Measurements from ENCODE around the gene KCNMA1.

KCNMA1 gene

DNA sequence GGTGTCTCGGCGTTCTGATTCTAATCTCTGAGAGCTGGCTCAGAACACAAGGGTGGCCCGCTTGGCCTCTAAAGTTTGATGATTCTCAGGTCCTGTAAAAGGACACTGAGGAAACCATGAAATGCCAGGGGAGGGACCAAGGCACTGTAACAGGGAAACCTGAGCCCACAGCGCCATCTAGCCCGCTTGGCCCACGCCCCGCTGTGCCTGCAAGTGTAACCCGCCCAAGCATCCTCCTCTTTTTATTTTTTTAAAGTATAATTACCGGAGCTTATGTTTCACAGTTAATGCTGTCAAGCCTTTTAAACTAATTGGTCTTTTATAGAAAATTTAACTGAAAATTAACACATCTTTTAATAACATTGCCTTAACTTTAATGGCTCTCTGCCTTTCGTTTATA is 734.7 kb downstream of the KCNMA1 start:
- Histone ChIP-seq H3K9ac (ENCODE audit: insufficient read length, low read depth) (no peak overlapping the region), H3K4me3 (ENCODE audit: insufficient read length, low read depth) (no peak overlapping the region), H3K9me3 (ENCODE audit: insufficient read depth, low read length) (no peaks in the 10 kb centered on the region), H3K36me3 (ENCODE audit: insufficient read depth, insufficient read length, low read length) (no peaks in the 10 kb centered on the region), H3K27me3 (ENCODE audit: insufficient read depth, insufficient read length) (no peaks in the 10 kb centered on the region), H3K4me1 (ENCODE audit: insufficient read depth, insufficient read length) (no peaks in the 10 kb centered on the region)
- no peak for TF ChIP-seq YY1 (IDR thresholded peaks at IDR 0.05; ENCODE audit: insufficient read depth, insufficient read length)
- TF ChIP-seq ZNF274 (IDR thresholded peaks at IDR 0.05; ENCODE audit: low read depth, low read length) = no peak
- TF ChIP-seq SUZ12 (IDR thresholded peaks at IDR 0.05; ENCODE audit: extremely low read depth, insufficient read depth, insufficient read length) = no peak
- peak; percentile 32 for DNase-seq (ENCODE audit: low read depth, low spot score)

- no peaks in the 10 kb centered on the region; the same call in 1 of the 2 replicates for H3K9me3 ChIP-seq (ENCODE audit: insufficient read depth, low read length)
- H3K4me1 ChIP-seq (ENCODE audit: insufficient read depth, insufficient read length) = no peaks in the 10 kb centered on the region
- no peak for TF ChIP-seq YY1 (IDR thresholded peaks at IDR 0.05; ENCODE audit: insufficient read depth, insufficient read length)
- TF ChIP-seq ZNF274 (IDR thresholded peaks at IDR 0.05; ENCODE audit: low read depth, low read length) = no peak
- TF ChIP-seq SUZ12 (IDR thresholded peaks at IDR 0.05; ENCODE audit: extremely low read depth, insufficient read depth, insufficient read length) = no peak
- DNase-seq (ENCODE audit: low read depth, low spot score) = no peak
- no peaks in the 10 kb centered on the region for H3K36me3 ChIP-seq (ENCODE audit: insufficient read depth, insufficient read length, low read length)
- H3K27me3 ChIP-seq (ENCODE audit: insufficient read depth, insufficient read length) = no peaks in the 10 kb centered on the region
- no peak overlapping the region for H3K4me3 ChIP-seq (ENCODE audit: insufficient read length, low read depth)
- no peak overlapping the region for H3K9ac ChIP-seq (ENCODE audit: insufficient read length, low read depth)
Observed at GRCh38 chr10:76901701-76902100, 735.9 kb downstream of the KCNMA1 start.

DNA sequence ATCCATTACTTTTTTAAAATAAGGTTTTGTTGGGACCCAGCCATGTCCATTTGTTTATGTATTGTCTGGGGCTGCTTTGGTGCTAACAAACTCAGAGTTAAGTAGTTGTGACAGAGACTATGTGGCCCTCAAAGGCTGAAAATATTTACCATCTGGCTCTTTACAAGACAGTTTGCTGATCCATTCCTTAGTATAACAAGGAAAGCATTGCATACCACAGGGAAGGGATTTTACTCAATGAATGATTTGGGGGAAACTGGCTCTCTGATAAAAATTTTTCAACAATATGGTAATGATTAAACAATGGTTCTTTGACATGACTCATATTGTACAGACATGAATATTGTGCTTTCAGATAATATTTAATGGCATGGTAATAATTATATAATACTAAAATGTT is 738.1 kb downstream of the KCNMA1 start:
- Histone ChIP-seq H3K4me1 (ENCODE audit: insufficient read depth, insufficient read length) (no peaks in the 10 kb centered on the region), H3K9ac (ENCODE audit: insufficient read length, low read depth) (no peak overlapping the region), H3K27me3 (ENCODE audit: insufficient read depth, insufficient read length) (no peaks in the 10 kb centered on the region), H3K36me3 (ENCODE audit: insufficient read depth, insufficient read length, low read length) (no peaks in the 10 kb centered on the region), H3K4me3 (ENCODE audit: insufficient read length, low read depth) (no peak overlapping the region), H3K9me3 (ENCODE audit: insufficient read depth, low read length) (no peaks in the 10 kb centered on the region; the same call in 1 of the 2 replicates)
- TF ChIP-seq SUZ12 (IDR thresholded peaks at IDR 0.05; ENCODE audit: extremely low read depth, insufficient read depth, insufficient read length) = no peak
- no peak for TF ChIP-seq ZNF274 (IDR thresholded peaks at IDR 0.05; ENCODE audit: low read depth, low read length)
- TF ChIP-seq YY1 (IDR thresholded peaks at IDR 0.05; ENCODE audit: insufficient read depth, insufficient read length) = no peak
- DNase-seq (ENCODE audit: low read depth, low spot score) = no peak

- H3K4me1 ChIP-seq (ENCODE audit: insufficient read depth, insufficient read length) = no peaks in the 10 kb centered on the region
- no peak overlapping the region for H3K9ac ChIP-seq (ENCODE audit: insufficient read length, low read depth)
- no peaks in the 10 kb centered on the region for H3K36me3 ChIP-seq (ENCODE audit: insufficient read depth, insufficient read length, low read length)
- no peak for TF ChIP-seq SUZ12 (IDR thresholded peaks at IDR 0.05; ENCODE audit: extremely low read depth, insufficient read depth, insufficient read length)
- no peaks in the 10 kb centered on the region for H3K27me3 ChIP-seq (ENCODE audit: insufficient read depth, insufficient read length)
- no peak for DNase-seq (ENCODE audit: low read depth, low spot score)
- no peaks in the 10 kb centered on the region; the same call in 1 of the 2 replicates for H3K9me3 ChIP-seq (ENCODE audit: insufficient read depth, low read length)
- no peak overlapping the region for H3K4me3 ChIP-seq (ENCODE audit: insufficient read length, low read depth)
Observed at GRCh38 chr10:76892766-76893479, 744.7 kb downstream of the KCNMA1 start.

- Histone ChIP-seq H3K9ac (ENCODE audit: insufficient read length, low read depth) (no peak overlapping the region), H3K27me3 (ENCODE audit: insufficient read depth, insufficient read length) (no peaks in the 10 kb centered on the region), H3K36me3 (ENCODE audit: insufficient read depth, insufficient read length, low read length) (no peaks in the 10 kb centered on the region), H3K4me1 (ENCODE audit: insufficient read depth, insufficient read length) (no peaks in the 10 kb centered on the region), H3K9me3 (ENCODE audit: insufficient read depth, low read length) (no peaks in the 10 kb centered on the region), H3K4me3 (ENCODE audit: insufficient read length, low read depth) (no peak overlapping the region)
- TF ChIP-seq ZNF274 (IDR thresholded peaks at IDR 0.05; ENCODE audit: low read depth, low read length) (no peak), SUZ12 (IDR thresholded peaks at IDR 0.05; ENCODE audit: extremely low read depth, insufficient read depth, insufficient read length) (no peak), YY1 (IDR thresholded peaks at IDR 0.05; ENCODE audit: insufficient read depth, insufficient read length) (no peak)
- no peak for DNase-seq (ENCODE audit: low read depth, low spot score)
Observed at GRCh38 chr10:76887223-76888010, 750.2 kb downstream of the KCNMA1 start.

GRCh38 chr10:76885816-76886215 is 751.8 kb downstream of the KCNMA1 start:
- H3K4me1 ChIP-seq (ENCODE audit: insufficient read depth, insufficient read length) = no peaks in the 10 kb centered on the region
- no peak overlapping the region for H3K9ac ChIP-seq (ENCODE audit: insufficient read length, low read depth)
- no peaks in the 10 kb centered on the region for H3K9me3 ChIP-seq (ENCODE audit: insufficient read depth, low read length)
- H3K27me3 ChIP-seq (ENCODE audit: insufficient read depth, insufficient read length) = no peaks in the 10 kb centered on the region
- DNase-seq (ENCODE audit: low read depth, low spot score) = no peak
- H3K4me3 ChIP-seq (ENCODE audit: insufficient read length, low read depth) = no peak overlapping the region
- TF ChIP-seq ZNF274 (IDR thresholded peaks at IDR 0.05; ENCODE audit: low read depth, low read length) = no peak
- no peak for TF ChIP-seq SUZ12 (IDR thresholded peaks at IDR 0.05; ENCODE audit: extremely low read depth, insufficient read depth, insufficient read length)
- TF ChIP-seq YY1 (IDR thresholded peaks at IDR 0.05; ENCODE audit: insufficient read depth, insufficient read length) = no peak
- no peaks in the 10 kb centered on the region for H3K36me3 ChIP-seq (ENCODE audit: insufficient read depth, insufficient read length, low read length)

- no peaks in the 10 kb centered on the region for H3K27me3 ChIP-seq (ENCODE audit: insufficient read depth, insufficient read length)
- TF ChIP-seq YY1 (IDR thresholded peaks at IDR 0.05; ENCODE audit: insufficient read depth, insufficient read length) (no peak), SUZ12 (IDR thresholded peaks at IDR 0.05; ENCODE audit: extremely low read depth, insufficient read depth, insufficient read length) (no peak), ZNF274 (IDR thresholded peaks at IDR 0.05; ENCODE audit: low read depth, low read length) (no peak)
- H3K9me3 ChIP-seq (ENCODE audit: insufficient read depth, low read length) = no peaks in the 10 kb centered on the region
- no peak overlapping the region for H3K4me3 ChIP-seq (ENCODE audit: insufficient read length, low read depth)
- H3K9ac ChIP-seq (ENCODE audit: insufficient read length, low read depth) = no peak overlapping the region
- DNase-seq (ENCODE audit: low read depth, low spot score) = no peak
- H3K36me3 ChIP-seq (ENCODE audit: insufficient read depth, insufficient read length, low read length) = no peaks in the 10 kb centered on the region
- no peaks in the 10 kb centered on the region for H3K4me1 ChIP-seq (ENCODE audit: insufficient read depth, insufficient read length)
Observed at GRCh38 chr10:76884673-76885275, 752.8 kb downstream of the KCNMA1 start.

Data from NT2/D1 (cell line).